ENCODE measurements around the gene GALNT15. TPM values are rescaled to one million over a fixed set of nuclear protein-coding genes. Genes with fewer than 3 reads are reported as not detected.

Gene GALNT15
- total RNA-seq, result 0.57 TPM in 1 of 2 replicates, not detected in the other

GRCh38 chr3:16174389-16174788, at the start of gene GALNT15:
GALNT15 (plus strand) TSS chr3:16174680; CDS start chr3:16175152, 472 bp downstream.

GRCh38 chr3:16264708-16265454, 90.4 kb downstream of the GALNT15 start, which contains the start of the genes DPH3 and OXNAD1:
DPH3 (minus strand) TSS chr3:16264943; CDS start chr3:16264876, 67 bp downstream.
OXNAD1 (plus strand) TSS chr3:16265212; CDS start chr3:16270953, 5,741 bp downstream.

Other genes with a start within 250 kb of the GALNT15 start
- gene DPH3, start 90.3 kb downstream of the GALNT15 start, total RNA-seq, result 13.1 and 14.4 TPM in 2 replicates
- 14.0 and 14.1 TPM in 2 replicates for gene OXNAD1, start 90.5 kb downstream of the GALNT15 start, total RNA-seq

Data from hair follicular keratinocyte (primary cell).